NCI-H2081 (cell line): ENCODE results near the gene CXCL3.

Experiments
- DNase-seq, 2 experiments: peaks; one replicate each; lab custom pipeline; 2025; lab: John Stamatoyannopoulos, UW

Gene CXCL3

GRCh38 chr4:74014332-74014731 lies 24.2 kb downstream of the CXCL3 start:
- no peak for DNase-seq

- DNase-seq: no peak
Observed at GRCh38 chr4:74013264-74013663, 25.2 kb downstream of the CXCL3 start.

DNA sequence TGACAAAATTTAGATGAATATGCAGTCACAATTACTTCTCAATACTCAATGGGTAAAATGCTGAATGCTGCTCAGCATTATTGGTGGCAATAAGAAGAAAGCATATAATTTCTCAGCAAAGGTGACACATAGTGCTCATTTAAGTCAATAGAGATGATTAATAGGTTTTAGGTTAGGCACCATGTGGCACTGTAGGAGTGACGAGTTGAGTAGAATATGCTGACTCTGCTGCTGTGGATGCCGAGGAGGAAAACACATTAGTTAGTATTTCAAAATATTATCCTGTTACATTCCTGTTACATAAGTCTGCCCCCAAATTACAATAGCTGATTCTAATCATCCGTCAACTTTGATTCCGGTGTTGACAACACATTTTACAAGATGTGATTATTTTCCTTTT lies 26.4 kb downstream of the CXCL3 start:
- no peak for DNase-seq

- DNase-seq: no peak
Observed at GRCh38 chr4:74009307-74009706, 29.2 kb downstream of the CXCL3 start.

GRCh38 chr4:74006009-74006476 lies 32.4 kb downstream of the CXCL3 start:
- DNase-seq: no peak

GRCh38 chr4:74005528-74005927 lies 33.0 kb downstream of the CXCL3 start:
- no peak for DNase-seq

GRCh38 chr4:74004668-74005067 lies 33.8 kb downstream of the CXCL3 start:
- DNase-seq: no peak

DNA sequence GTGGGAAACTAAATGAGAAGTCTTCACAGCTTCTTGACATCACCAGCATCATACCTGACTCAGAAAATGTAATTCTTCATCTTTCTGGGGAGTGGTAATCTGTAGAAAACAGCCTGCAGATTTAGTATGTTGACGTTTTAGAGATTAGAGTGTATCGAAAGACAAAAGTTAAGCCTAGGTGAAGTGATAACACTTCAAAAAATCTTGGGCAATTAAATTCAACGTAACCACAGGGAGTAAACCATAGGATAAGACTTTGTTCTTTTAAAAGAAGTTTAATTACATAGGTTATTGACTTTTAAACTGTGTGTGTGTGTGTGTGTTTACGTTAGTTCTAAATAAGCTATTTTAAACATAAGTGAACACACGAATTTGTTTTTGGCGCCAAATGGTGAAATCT lies 38.2 kb downstream of the CXCL3 start:
- DNase-seq: no peak

DNA sequence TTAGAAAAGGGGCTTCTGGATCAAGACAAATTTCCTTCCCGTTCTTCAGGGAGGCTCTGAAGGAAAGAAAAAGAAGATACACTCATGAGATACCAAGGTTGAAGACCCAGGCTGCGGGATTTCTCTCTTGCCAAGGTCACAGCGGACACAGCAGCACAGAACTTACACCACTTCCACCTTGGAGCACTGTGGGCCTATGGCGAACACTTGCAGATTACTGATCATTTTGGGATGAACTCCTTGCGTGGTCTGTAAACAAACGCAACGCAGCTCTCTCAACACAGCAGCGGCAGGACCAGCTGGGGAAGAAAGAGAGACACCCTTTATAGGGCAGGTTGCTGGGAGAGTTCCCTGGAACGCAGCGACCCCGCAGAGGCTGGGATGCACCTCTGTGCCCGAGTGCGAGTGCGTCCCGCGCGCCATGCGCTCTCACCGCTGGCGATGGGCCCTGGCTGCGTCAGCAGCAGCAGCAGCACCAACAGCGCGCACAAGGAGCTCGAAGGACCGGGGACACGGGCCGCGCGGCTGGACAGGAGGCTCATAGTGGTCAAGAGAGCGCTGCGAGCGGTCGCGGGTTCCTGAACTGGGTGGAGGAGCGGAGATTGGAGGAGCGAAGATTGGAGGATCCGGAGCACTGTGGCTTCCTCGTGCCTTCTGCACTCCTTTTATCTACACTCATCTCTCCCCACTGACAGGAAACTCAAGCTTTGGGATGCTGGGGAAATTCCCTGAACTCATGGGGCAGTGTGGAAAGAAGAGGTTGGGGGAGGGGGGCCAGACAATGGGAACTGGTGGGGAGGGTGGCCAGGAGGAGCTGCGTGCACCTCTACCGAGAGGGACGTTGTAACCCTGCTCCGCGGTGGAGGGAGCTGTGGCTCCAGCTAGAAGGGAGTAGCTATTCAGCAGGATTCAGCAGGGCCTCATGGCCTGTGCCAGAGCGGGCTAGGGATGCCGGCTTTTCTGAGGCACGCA lies 40.2 kb downstream of the CXCL3 start, which contains the start of gene CXCL5:
TSS of gene CXCL5 (minus strand) at position 638 of the 972 bp plus-strand sequence. CDS start at position 542, 96 bp downstream.
- no peak for DNase-seq

DNA sequence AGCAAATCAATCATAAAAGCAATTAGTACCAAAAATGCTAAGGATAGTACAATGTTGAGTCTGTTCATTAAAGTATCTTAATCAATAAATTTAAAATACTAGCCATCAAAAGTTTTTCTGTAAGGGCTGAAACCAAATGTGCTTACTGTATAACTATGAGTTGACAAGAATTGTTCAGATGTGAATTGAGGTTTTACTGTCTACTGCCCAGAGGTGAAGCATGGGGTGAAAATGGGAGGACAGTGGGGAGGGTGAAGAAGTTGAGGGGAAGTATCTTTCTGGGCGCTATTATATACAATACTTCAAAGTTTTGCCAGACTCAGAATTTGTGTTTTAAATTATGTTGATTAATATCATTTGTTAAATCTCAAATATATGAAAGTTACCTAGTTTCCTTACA lies 46.4 kb downstream of the CXCL3 start:
- no peak for DNase-seq

GRCh38 chr4:73991742-73992000 lies 46.8 kb downstream of the CXCL3 start:
- DNase-seq: no peak

DNA sequence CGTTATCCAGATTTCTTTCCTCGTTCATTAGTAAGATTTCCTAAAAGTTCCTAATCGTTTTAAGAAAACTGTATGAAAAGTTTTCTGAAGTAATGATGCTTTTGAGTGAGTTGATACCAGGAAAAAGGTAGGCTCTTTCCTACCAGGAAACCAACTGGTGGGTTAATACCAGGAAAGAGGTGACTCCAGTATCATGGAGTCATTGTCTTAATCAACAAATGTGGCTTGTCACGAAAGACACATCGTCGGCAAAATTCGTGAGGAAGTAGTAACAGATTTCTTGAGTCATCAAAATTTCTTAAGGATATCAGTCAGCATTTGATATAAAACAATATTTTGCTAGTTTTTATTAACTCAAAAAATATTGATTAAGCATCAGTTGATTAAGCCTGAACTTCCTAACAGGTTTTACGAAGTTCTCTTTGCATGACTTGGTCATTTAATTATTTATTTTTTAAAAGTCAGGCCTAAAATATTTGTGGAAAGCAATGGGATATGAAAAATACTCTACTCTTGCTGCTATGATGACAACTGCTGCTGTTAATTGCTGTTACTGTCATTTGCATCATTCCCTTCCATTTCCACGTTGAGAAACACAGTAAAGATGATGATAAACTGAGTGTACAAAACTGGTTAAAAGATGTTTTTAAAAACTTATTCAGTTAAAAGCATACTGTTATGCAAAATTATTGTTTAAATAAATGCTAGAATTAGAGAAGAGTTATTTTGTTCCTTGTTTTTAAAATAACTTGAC lies 47.3 kb downstream of the CXCL3 start:
- DNase-seq: no peak

DNA sequence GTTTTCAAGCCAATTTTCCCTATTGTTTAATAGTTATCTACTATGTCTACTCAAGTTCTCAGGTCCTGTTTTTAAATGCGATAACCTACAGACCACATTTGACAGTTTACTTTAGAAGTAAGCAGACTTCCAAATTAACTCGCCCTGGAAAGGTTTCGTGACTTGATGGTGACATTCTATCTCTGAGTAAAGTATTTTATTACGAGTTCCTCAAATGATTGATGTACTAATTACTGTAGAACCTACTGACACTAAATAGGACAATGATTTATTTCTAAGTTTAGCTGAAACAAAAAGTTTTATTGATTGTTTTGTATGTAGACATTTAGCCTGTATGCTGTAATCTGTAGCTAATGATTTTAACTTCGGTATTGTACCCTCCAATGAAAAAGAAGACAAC lies 48.6 kb downstream of the CXCL3 start:
- DNase-seq: no peak

DNA sequence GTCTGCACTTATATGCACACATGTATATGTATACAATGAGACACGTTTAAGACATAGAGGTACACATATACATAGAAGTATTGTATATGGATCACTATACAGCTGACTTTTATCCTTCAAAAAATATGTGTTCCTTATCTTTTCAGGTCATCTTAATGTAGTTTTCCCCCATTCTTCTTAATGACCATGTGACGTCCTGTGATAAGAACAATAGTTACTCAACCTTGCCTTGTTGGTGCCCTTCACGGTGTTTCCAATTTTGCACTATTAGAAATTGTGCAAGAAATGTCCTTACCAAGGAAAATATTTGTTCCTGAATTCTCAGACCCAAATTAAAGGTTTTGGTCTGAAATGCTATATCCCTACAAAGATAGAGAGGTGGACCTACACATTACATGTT lies 49.5 kb downstream of the CXCL3 start:
- DNase-seq: no peak

DNA sequence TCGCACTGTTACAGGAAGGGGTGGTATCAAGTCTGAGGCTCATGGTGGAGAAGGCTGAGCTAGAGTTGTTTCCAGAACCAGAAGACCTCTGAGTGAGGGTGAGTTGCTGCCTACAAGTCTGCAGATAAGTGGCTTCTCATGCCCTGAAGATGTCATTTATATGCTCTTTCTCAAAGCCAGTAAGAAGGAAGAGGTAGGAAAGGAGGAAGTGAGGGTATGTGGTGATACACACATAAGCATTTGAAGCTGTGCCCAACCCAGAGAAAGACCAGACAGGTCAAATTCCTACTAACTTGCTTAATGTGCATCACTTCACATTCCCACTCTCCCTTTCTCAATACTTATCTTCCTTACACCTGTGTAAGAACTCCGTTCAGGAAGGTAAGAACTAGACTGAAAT lies 50.4 kb downstream of the CXCL3 start, which contains the start of gene PPBP:
TSS of gene PPBP (minus strand) at position 130 of the 400 bp plus-strand sequence. CDS start at position 43, 87 bp downstream.
- no peak for DNase-seq
